HL-60/S4 treated with phorbol 12-myristate 13-acetate at 8.2 ng/mL for 4 days and 3 days (cell line): ENCODE measurements around the gene ABCB8.

Experiments
- in situ Hi-C: fragments of 300-500 bp; cut with MboI; formaldehyde crosslinking; loops from 2 replicates; pipeline ENCODE4 v1.15.0; 2022; ENCODE audit warnings: low sequenced_read_pairs

ABCB8 gene

GRCh38 chr7:151068069-151068773 lies 40.0 kb downstream of the ABCB8 start:
- in situ Hi-C loops = no loop called here

DNA sequence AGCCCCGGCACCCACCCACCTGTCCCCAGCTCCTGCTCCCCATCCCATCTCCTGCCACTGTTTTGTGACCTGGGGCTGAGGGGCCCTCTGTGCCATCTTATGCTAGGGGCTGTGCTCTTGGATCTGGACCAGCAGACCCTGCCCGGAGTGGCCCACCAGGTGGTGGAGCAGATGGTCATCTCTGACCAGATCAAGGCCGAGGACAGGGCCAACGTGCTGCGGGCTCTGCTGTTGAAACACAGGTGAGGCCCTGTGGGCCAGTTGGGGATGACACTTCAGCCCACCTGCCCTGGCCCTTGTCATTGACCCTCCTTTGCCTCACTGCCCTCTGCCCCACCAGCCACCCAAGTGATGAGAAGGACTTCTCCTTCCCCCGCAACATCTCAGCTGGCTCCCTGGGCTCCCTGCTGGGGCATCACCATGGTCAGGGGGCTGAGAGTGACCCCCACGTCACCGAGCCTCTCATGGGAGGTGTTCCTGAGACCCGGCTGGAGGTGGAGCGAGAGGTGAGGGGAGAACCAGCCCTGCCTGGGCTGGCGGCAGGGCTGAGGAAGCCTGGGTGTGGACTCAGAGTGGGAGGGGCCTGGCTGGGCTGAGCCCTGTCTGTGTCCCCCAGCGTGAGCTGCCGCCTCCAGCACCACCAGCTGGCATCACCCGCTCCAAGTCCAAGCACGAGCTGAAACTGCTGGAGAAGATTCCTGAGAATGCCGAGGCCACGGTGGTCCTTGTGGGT lies 41.8 kb downstream of the ABCB8 start:
- in situ Hi-C loops = no loop called here

GRCh38 chr7:151070574-151070960 lies 42.3 kb downstream of the ABCB8 start:
- in situ Hi-C loops = no loop called here

- in situ Hi-C loops = no loop called here
These were observed 43.0 kb downstream of the ABCB8 start for GRCh38 chr7:151071032-151071866.

GRCh38 chr7:151073990-151074389 lies 45.7 kb downstream of the ABCB8 start:
- in situ Hi-C loops = no loop called here

GRCh38 chr7:151074817-151075661 lies 46.8 kb downstream of the ABCB8 start:
- in situ Hi-C loops = no loop called here

GRCh38 chr7:151075662-151075971 lies 47.4 kb downstream of the ABCB8 start:
- in situ Hi-C loops = no loop called here

DNA sequence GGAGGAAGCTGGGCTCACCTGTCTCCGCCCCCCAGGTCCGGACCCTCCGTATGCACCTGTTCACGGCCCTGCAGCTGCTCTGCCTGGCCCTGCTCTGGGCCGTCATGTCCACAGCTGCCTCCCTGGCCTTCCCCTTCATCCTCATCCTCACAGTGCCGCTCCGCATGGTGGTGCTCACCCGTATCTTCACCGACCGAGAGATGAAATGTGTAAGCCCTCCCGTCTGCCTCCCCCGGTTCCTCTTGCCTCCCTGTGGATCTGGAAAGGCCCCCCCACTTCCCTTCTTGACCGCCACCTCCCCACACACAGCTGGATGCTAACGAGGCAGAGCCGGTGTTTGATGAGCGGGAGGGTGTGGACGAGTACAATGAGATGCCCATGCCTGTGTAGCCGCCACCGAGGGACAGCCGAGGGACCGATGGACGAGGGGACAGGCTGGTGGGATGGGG lies 47.8 kb downstream of the ABCB8 start:
- in situ Hi-C loops = no loop called here

GRCh38 chr7:151076863-151077704 lies 48.8 kb downstream of the ABCB8 start:
- in situ Hi-C loops = no loop called here

GRCh38 chr7:151077705-151078232 lies 49.5 kb downstream of the ABCB8 start:
- in situ Hi-C loops = no loop called here

GRCh38 chr7:151078233-151079040 lies 50.2 kb downstream of the ABCB8 start:
- in situ Hi-C loops = no loop called here

DNA sequence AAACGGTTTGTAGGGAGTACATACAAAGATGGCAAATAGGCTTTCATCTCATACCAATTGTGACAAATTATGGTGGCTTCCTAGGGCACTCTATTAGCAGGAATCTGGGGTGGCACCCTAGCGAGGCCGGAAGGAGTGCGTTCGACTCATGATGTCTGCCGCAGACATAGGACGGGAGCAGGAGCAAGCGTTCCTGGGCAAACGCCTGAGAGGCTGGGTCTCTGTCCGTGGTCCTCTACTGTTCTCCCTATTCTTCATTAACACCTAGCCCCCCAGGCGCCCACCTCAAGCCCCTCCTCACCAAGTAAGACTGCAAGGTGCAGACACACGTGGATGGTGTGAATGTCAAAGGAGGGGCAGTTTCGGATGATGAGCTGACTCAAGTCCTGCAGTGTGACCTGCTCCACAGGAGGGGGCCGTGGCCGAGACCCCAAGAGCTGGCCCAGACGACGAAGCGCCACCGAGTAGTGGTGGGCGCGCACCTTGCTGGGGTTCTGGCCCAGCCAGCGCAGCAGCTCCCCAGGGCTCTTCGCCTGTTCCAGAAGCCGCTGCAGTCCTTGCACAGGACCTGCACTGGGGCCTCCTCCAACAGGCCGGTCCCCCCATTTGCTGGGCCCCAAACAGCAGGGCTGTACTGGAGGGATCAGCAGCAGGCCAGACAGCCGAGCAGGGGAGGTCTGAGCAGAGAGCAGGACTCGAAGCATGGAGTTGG lies 51.1 kb downstream of the ABCB8 start:
- in situ Hi-C loops = no loop called here

DNA sequence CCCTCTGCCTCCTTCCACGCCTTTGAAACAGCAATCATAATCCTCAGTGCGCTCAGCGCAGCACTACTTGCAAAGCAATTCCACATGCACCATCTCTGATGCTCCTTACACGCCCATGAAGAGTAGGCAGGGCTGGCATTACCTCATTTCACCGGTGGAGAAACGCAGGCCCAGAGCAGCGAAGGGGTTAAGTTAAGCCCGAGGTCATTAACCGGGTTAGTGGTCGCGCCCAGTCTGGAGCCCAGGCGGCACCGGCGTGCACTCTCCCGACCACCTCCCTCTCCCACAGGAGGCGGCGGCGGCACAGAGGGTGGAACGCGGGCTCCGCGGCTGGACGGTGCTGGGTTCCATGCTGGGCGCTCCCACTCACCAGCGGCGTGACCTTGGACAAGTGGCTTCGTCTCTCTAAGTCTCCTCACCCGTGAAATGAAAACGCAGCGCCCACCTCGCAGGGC lies 51.8 kb downstream of the ABCB8 start:
- in situ Hi-C loops = no loop called here

DNA sequence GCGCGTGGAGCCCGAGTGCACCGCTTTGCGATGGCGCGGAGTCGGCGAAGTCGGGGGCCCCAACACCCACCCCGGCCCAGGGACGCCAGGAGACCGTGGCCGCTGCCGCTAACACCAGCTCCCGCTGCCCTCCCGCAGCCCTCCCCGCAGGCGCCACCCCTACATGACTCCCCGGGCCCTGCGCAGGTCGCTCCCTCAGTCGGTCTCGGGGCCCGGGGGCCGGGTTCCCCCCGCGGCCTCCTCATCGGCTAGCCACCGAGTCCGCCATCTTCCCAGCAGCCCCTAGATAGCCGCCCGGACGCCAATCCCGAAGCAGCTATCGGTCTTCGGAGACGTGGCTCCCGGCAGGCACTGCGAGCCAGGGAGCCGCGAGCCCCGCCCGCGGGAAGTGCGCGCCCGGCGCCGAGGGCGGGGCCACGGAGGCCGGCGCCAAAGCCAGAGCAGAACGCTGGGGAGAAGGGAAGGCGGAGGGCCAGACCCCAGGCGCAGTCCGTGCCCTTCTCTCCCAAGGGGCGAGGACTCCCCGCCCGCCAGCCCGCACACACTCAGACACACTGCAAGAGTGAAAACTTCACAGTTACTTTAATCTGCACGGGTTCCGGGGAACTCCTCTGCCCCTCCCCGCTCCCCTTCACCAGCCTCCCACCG lies 52.4 kb downstream of the ABCB8 start, which contains the start of gene FASTK:
Gene FASTK, minus strand, starts transcription at position 288 of the 648 bp plus-strand sequence. Its CDS starts 43 bp downstream, at position 245.
- in situ Hi-C loops = no loop called here

DNA sequence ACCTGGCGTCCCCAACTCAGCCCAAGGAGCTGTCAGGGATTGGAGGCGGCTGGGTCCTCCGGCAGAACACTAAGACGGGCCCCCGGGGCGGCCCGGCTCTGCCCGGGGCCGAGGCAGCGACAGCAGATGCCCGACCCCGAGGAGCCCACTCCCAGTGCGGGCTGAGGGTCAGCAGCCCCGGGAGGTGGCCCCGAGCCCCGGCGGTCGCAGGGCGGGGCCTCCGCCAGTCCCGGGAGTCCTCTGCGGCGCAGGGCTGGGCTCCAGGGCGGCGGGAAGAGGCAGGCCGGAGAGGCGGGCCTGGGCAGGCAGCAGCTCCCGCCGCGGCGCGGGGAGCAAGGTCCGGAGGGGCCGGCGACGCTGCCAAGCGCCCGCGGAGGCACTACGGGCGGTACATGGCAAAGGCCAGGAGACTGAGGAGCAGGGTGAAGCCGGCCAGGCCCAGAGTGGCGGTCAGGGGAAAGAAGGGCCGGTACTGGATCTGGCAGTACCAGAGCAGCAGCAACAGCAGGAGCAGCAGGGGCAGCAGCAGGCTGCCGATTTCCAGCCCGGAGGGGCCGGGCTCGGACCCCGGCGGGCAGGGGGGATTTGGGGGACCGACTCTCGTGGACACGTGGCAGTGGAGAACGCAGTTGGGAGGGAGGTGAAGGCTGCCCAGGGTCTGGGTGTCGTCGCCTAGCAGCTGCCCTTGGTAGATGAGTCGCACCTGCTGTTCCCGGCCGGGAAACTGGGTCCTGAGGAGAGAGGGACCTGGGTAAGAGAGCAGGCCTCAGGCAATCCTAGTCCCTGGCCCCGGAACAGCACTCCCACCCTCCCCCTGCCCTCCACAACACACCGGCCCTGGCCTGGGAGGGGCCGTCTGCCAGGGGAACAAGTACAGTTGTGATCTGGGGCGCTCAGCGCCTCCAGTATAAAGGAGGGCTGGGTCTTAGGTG lies 53.2 kb downstream of the ABCB8 start:
- in situ Hi-C loops = no loop called here
